HCEC 1CT (cell line): ENCODE measurements around the gene TTLL8.

Experiments used
- DNase-seq: peaks from one replicate; pipeline ENCODE4 v3.0.0-alpha.2; 2017

Gene TTLL8

DNA sequence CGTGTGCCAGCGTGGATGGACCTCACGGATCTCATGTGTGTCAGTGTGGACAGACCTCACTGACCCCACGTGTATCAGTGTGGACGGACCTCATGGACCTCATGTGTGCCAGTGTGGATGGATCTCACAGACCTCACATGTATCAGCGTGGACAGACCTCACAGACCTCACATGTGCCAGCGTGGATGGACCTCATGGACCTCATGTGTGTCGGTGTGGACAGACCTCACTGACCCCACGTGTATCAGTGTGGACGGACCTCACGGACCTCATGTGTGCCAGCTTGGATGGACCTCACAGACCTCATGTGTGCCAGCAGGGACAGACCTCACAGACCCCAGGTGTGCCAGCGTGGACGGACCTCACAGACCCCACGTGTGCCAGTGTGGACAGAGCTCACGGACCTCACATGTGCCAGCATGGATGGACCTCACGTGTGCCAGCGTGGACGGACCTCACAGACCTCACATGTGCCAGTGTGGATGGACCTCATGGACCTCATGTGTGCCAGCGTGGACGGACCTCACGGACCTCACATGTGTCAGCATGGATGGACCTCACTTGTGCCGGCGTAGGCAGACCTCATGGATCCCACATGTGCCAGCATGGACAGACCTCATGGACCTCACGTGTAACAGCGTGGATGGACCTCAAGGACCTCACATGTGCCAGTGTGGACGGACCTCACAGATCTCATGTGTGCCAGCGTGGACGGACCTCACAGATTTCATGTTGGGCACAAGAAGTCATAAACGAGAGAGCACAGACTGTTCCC is 18.2 kb downstream of the TTLL8 start:
- DNase-seq, result no peak

DNA sequence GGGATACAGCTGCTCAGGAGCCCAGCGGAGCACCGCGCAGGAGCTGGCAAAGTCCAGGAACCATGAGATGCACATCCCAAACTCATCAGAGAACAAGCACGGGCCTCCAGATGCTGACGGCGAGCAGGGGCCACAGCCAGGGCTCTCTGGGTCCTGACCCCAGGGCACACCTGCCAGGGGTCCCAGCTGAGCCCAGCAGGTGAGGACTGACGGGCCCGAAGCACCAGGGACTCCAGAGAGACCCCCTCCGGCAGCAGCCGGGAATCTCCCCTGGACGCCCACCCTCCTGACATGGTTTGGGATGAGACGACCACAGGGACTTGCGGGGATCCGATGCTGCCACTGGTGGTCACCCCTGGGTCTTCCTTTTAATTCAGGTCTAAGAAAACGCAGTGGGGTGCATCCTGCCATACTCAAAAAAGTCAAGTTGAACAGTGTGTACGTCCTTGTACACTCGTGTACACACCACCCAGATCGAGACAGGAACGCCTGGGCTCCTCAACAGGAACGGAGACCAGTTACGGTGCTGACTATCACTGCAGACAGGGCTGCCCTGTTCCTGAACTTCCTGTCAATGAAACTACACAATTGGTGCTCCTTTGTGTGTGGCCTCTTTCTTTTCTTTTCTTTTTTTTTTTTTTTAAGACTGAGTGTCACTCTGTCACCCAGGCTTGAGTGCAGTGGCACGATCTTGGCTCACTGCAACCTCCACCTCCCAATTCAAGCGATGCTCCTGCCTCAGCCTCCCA is 21.9 kb downstream of the TTLL8 start:
- DNase-seq, result no peak

DNA sequence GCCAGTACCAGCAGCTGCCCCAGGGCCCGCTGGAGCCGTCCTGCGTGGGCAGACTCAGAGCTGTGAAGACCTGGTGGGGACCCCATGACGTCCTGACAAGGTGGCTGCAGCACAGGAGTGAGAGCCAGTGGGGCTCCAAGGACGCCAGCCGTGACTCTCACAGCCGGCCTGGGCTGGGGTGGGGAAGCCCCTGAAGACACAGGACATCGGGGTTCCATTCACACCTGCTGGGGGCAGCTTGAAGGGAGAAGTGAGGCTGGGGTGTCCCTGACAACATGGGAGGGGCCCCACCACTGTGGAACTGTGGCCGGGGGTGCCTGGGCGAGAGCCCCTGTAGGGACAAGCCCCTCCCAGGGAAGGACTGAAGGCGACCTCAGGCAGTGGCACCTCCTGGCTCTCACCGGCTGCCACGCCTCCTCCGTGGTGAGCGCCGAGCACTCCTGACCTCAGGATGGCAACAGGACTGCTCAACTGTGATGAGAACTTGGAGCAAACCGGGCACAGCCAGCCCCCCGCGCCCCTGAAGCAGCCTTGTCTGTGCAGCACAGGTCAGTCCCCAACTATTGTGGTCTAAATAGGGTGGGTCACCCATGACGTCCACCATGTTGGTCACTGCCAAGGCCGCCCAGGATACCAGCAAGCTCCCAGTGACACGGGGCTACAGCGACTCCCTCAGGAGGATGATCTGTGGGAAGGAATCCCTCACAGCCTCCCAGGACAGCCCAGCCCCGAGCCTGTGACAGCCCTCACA is 22.8 kb downstream of the TTLL8 start:
- no peak for DNase-seq

GRCh38 chr22:50034126-50035081 is 23.7 kb downstream of the TTLL8 start:
- no peak for DNase-seq

DNA sequence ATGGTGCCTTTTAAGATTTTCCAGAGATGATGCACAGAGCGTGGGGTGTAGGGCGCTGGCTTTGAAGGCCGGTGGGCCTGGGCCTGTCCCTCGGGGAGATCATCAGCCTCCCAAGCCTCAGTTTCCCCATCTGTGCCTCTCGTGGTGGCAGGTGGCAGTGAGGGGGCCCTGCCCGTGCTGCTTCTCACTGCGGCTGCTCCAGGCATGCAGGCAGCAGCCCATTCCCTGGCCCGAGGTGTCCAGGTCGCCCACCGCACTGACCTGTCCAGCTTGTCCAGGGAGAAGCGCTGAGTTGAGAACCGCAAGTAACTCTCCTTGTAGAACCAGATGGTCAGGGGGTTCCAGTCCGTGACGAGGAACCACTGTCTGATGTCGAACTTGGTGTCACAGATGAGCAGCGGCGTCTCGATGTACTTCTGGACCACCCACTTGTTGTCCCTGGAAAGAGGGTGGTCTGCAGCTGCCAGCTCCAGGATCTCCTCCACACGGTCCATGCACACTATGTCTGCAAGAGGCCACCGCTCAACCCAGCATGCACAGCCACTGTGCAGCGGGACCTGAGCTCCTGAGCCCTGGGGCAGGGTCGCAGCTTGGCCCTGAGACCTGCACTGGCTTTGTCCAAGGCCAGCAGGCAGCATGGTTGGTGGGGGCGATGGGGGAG is 25.0 kb downstream of the TTLL8 start:
- no peak for DNase-seq

- no peak for DNase-seq
Observed at GRCh38 chr22:50032109-50032871, 25.8 kb downstream of the TTLL8 start.

- no peak for DNase-seq
Observed at GRCh38 chr22:50031189-50032091, 26.7 kb downstream of the TTLL8 start.

DNA sequence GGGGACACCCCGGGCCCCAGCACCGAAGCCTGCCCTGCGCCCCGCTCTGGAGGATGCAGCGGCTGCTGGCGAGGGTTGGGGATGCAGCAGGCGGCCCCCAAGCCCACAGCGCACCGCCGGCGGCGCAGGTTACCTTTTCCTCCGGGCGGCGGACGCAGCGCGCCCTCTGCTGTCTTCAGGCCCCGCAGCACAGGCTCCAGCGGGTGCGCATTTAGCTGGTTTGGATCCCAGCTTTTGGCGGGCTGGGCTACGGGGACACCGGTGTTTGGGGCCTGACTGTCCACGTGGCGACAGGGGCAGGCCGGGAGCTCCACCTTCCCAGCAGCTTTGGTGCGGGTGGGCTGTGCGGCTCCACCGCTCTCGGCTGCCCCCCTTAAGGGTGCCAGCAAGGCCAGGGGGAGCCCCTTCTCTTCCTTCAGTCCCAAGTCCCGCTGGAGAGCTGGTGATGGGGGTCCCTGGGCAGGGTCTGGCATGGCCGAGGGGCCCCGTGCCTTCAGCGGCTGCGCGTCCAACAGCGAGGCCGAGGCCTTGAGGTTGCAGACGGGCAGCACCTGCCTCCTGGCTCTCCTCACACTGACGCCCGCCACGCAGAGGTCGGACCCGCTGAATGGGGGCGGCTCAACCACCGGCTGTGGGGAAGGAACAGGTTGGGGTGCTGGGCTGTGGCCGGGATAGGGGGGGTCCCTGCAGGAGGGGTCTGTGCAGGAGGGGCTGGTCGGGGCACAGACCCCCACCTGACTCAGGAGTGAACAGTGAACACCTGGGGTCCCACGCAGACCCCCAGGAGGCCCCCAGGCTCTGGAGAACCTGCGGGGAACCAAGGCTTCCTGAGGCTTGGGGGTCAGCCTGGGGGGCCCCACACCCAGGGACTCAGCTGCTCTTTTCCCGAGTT is 27.6 kb downstream of the TTLL8 start:
- DNase-seq, result peak; percentile 67

GRCh38 chr22:50027639-50028537 is 30.2 kb downstream of the TTLL8 start:
- DNase-seq, result no peak

DNA sequence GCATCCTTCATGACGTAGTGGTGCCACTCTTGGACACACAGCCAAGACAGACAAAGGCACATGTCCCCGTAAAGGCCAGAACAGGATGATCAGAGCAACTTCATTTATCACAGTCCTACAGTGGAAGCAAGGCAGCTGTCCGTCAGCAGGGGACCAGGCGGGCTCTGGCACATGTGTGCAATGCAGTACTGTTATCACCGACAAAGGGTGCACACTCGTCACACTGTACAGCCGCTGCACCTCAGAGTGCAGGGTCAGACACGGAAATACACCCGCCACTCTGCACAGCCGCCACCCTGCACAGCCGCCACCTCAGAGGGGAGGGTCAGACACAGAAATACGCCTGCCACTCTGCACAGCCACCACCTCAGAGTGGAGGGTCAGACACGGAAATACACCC is 32.1 kb downstream of the TTLL8 start:
- no peak for DNase-seq

- no peak for DNase-seq
Observed at GRCh38 chr22:50022171-50022819, 35.8 kb downstream of the TTLL8 start.

- no peak for DNase-seq
Observed at GRCh38 chr22:50020606-50021005, 37.5 kb downstream of the TTLL8 start.

GRCh38 chr22:50019316-50019715 is 38.8 kb downstream of the TTLL8 start:
- no peak for DNase-seq

- no peak for DNase-seq
Observed at GRCh38 chr22:50018608-50019285, 39.4 kb downstream of the TTLL8 start.

DNA sequence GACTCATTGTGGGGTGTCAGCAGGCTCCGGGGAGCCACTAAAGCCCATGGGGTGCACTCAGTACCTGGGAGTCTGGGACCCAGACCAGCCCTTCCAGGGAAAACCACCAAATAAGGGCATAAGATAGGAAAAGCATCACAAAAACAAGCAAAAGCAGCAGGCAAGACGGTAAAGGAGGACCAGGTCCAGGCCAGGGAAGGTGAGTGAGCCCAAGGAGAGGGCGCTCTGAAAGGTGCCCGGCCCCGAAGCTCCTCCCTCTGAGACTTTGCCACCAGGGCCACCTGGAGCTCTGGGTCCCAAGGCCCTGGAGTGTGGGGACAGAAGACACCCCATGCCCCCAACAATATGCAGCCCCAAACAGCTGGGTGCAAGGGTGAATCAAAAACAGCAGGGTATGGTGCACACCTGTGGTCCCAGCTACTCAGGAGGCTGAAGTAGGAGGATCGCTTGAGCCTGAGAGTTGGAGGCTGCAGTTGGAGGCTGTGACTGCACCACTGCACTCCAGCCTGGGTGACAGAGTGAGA is 40.3 kb downstream of the TTLL8 start:
- no peak for DNase-seq

GRCh38 chr22:50016988-50017700 is 41.0 kb downstream of the TTLL8 start:
- DNase-seq, result no peak
